Measurements from ENCODE around the gene ADGRV1.

- TF ChIP-seq CTCF (conservative IDR thresholded peaks at IDR 0.05; ENCODE audit: low read length) (no peak), EZH2phosphoT487 (IDR thresholded peaks at IDR 0.05; ENCODE audit: borderline replicate concordance, low read depth, low read length) (no peak)
Observed at GRCh38 chr5:90575712-90576111, 17.1 kb downstream of the ADGRV1 start.
